ENCODE measurements around the gene CHKA. TPM values are rescaled to one million over a fixed set of nuclear protein-coding genes. Genes with fewer than 3 reads are reported as not detected.
A peak's percentile ranks its signal among the peaks of the same experiment; 100 is the strongest.

Gene CHKA
- polyA plus RNA-seq, 3 donors from 2014 or later, result 2.7 to 7.5 (median 4.9) TPM

DNA sequence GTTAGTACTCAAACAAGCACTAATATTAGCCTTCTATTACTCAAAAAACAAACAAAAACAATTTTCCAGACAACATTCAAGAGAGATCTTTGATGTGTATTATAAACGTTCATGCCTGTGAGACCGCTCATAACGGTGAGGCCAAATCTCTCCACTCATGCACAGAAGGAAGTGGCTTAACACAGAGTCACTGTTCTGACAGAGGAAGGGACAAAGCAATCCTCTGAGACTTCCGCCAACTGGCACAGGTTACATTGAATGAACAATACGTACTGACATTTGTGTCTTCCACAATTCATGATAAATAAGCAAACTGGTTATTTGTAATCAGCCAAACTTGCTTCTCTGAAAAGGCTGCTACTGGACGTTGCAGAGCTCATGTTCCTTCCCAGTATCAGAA is 30.5 kb downstream of the CHKA start:
- peak; percentile 18 to 34 (median 23) for DNase-seq
- H3K36me3 Mint-ChIP-seq, result no peaks in the 10 kb centered on the region
- H3K27me3 Mint-ChIP-seq (ENCODE audit: low read depth in 3 of 3), result peaks cover 0 to 2% (median 0%) of the 10 kb centered on the region in 3 donors
- peak overlapping the region; percentile 54 to 83 (median 69) for H3K4me3 Mint-ChIP-seq
- H3K27ac Mint-ChIP-seq, result peak overlapping the region; percentile 83 to 90 (median 88)
- no peaks in the 10 kb centered on the region for H3K9me3 Mint-ChIP-seq
- H3K4me1 Mint-ChIP-seq, result peaks cover 18 to 22% of the 10 kb centered on the region in 2 donors

- no peaks in the 10 kb centered on the region for H3K36me3 Mint-ChIP-seq
- peaks cover 0 to under 1% (median 0%) of the 10 kb centered on the region in 3 donors for H3K27me3 Mint-ChIP-seq (ENCODE audit: low read depth in 3 of 3)
- peak overlapping the region; percentile 83 to 90 (median 88) for H3K27ac Mint-ChIP-seq
- no peak for DNase-seq
- peak overlapping the region; percentile 54 to 83 (median 69) for H3K4me3 Mint-ChIP-seq
- H3K4me1 Mint-ChIP-seq, result peaks cover 18 to 22% of the 10 kb centered on the region in 2 donors
- H3K9me3 Mint-ChIP-seq, result no peaks in the 10 kb centered on the region
These were observed 30.9 kb downstream of the CHKA start for GRCh38 chr11:68090287-68090686.

- Mint-ChIP-seq H3K4me1 (peaks cover 18 to 22% of the 10 kb centered on the region in 2 donors), H3K9me3 (no peaks in the 10 kb centered on the region), H3K27ac (peak overlapping the region in 3 of 6 donors; percentile 75 to 90 (median 83)), H3K36me3 (no peaks in the 10 kb centered on the region), H3K27me3 (ENCODE audit: low read depth in 3 of 3) (no peaks in the 10 kb centered on the region), H3K4me3 (peak overlapping the region in 1 of 5 donors; percentile 0)
- no peak for DNase-seq
These were observed 31.5 kb downstream of the CHKA start for GRCh38 chr11:68089679-68090078.

DNA sequence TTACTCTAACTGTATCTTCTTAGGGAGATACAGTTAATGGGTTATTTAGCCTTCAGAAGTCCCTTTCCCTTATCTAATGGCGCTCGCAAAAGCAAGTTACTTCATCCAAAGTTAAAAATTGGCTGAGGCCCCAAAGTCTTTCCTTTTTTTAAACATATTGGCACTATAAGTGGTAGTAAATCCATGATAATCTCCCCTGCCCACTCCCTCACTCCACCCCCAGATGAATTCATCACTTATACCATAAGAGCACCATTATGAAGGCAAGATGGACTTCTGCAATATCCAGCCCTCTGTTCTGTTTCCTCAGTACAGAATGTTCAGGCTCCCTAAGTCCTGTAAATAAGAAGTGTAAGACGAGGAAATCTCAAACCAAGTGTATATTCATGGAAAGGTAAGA is 37.7 kb downstream of the CHKA start:
- Mint-ChIP-seq H3K4me3 (no peak overlapping the region), H3K4me1 (no peaks in the 10 kb centered on the region), H3K27ac (no peak overlapping the region), H3K27me3 (ENCODE audit: low read depth in 3 of 3) (peaks cover 0 to 3% (median 0%) of the 10 kb centered on the region in 3 donors), H3K36me3 (peaks cover 0 to 4% (median 0%) of the 10 kb centered on the region in 3 donors), H3K9me3 (no peaks in the 10 kb centered on the region)
- no peak for DNase-seq

- Mint-ChIP-seq H3K9me3 (no peaks in the 10 kb centered on the region), H3K4me3 (no peak overlapping the region), H3K4me1 (peaks cover 0 to 3% of the 10 kb centered on the region in 2 donors), H3K27me3 (ENCODE audit: low read depth in 3 of 3) (peaks cover 0 to 3% (median under 1%) of the 10 kb centered on the region in 3 donors), H3K36me3 (peaks cover 0 to 4% (median 0%) of the 10 kb centered on the region in 3 donors), H3K27ac (no peak overlapping the region)
- DNase-seq, result no peak
These were observed 38.7 kb downstream of the CHKA start for GRCh38 chr11:68082481-68082880.

GRCh38 chr11:68081691-68082090 is 39.5 kb downstream of the CHKA start:
- no peak for DNase-seq
- H3K27ac Mint-ChIP-seq, result no peak overlapping the region
- peaks cover 1 to 6% of the 10 kb centered on the region in 2 donors for H3K4me1 Mint-ChIP-seq
- peaks cover 0 to 4% (median 4%) of the 10 kb centered on the region in 3 donors for H3K27me3 Mint-ChIP-seq (ENCODE audit: low read depth in 3 of 3)
- no peak overlapping the region for H3K4me3 Mint-ChIP-seq
- no peaks in the 10 kb centered on the region for H3K9me3 Mint-ChIP-seq
- H3K36me3 Mint-ChIP-seq, result peaks cover 0 to 4% (median 0%) of the 10 kb centered on the region in 3 donors

DNA sequence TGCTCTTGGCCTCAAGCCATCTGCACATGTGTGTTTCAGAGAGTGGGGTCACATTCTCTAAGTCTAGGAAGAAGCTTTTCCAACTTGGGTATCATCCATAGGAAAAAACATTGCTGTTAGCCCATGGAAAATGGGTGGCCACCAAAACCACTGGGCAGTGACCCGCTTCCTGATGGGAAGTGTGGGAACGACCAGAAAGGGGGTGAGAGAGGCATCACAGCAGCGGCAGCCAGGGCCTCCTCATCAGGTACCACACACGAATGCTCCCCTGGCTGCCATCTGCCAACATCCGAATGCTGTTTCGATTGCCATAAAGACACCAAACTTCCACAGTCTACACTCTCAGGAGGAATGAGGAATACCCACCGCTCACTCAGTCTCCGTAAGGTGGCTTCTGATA is 40.3 kb downstream of the CHKA start:
- Mint-ChIP-seq H3K27ac (no peak overlapping the region), H3K4me3 (no peak overlapping the region), H3K9me3 (no peaks in the 10 kb centered on the region), H3K36me3 (peaks cover 0 to 4% (median 0%) of the 10 kb centered on the region in 3 donors), H3K27me3 (ENCODE audit: low read depth in 3 of 3) (peaks cover 0 to 4% (median 4%) of the 10 kb centered on the region in 3 donors), H3K4me1 (peaks cover 2 to 6% of the 10 kb centered on the region in 2 donors)
- DNase-seq, result no peak

DNA sequence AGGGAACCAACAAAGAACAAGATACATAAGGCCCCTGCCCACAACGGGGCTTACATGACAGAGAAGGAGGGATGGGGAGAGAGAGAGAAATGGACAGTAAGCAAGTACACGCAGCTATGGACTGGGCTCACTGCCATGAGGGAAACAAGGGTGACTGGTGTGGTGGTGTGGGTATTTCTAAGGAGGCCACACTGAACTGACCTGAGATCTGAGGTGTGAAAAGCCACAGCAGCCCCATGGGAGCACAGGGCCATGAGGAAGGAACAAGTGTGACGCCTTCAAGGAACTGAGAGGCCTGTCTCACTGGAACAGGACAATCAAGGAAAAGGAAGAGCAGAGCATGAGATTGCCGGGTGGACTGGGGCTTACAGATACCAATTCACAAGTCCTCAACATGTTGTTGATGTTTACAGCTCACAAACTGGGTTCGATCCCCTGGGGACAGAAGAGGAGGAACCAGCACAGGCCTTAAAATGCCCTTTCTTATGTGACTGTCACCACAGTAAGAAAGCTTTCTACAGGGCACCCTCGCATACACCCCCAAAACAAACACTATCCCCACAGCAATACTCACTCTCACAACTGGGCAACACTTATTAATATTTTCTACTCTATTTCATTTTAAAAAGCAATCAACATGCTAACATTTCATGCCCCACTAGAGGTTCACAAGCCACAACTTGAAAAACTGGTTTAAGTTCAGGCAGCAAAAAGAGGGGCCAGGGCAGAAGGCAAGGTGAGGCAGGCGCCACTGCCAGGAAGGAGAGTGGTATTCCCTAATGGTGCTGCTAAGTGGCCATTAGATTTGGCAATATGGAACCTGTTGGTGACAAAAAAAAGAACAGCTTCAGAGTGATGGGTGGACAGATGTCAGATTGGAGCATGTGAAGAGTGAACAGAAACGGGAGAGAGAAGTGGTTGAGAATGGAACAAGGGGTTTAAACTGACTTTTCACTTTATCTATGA is 43.3 kb downstream of the CHKA start:
- peaks cover 2 to 6% of the 10 kb centered on the region in 2 donors for H3K4me1 Mint-ChIP-seq
- peak in 1 of 3 donors; percentile 7 for DNase-seq
- peaks cover 0 to 4% (median 0%) of the 10 kb centered on the region in 3 donors for H3K36me3 Mint-ChIP-seq
- no peaks in the 10 kb centered on the region for H3K9me3 Mint-ChIP-seq
- H3K27me3 Mint-ChIP-seq (ENCODE audit: low read depth in 3 of 3), result peaks cover 0 to 6% (median 4%) of the 10 kb centered on the region in 3 donors
- no peak overlapping the region for H3K4me3 Mint-ChIP-seq
- peak overlapping the region in 1 of 6 donors; percentile 14 for H3K27ac Mint-ChIP-seq

DNA sequence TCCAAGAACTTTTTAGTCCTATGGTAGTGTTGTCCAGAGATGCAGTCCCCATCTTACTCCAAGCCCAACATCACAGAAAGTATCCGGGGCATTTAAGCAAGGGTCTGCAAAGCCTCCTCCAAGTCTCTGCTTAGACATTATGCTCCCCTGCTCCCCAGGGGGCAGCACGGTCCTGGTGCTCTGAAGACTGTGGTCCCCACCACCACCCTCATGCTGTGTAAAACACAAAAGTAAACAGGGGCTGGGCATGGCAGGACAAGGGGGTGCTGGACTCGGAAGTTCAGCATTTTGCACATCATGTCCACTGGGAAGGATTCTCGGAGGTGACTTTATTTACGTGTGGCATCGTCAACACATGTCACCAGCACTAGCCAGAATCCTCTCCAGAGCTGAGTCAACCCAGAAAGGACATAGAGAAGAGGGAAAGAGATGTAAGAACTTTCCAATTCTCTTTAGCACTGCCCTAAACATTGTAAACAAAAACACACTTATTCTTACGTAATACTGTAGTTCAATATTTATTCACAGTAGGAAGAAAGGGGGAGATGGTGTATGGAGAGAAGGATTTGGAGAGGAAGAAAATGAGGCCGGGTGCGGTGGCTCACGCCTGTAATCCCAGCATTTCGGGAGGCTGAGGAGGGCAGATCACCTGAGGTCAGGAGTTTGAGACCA is 44.7 kb downstream of the CHKA start:
- peaks cover 0 to 4% (median 4%) of the 10 kb centered on the region in 3 donors for H3K36me3 Mint-ChIP-seq
- peaks cover 2 to 6% of the 10 kb centered on the region in 2 donors for H3K4me1 Mint-ChIP-seq
- peak overlapping the region in 1 of 6 donors; percentile 12 for H3K27ac Mint-ChIP-seq
- no peaks in the 10 kb centered on the region for H3K9me3 Mint-ChIP-seq
- no peak overlapping the region for H3K4me3 Mint-ChIP-seq
- peaks cover 0 to 5% (median 4%) of the 10 kb centered on the region in 3 donors for H3K27me3 Mint-ChIP-seq (ENCODE audit: low read depth in 3 of 3)
- DNase-seq, result no peak

DNA sequence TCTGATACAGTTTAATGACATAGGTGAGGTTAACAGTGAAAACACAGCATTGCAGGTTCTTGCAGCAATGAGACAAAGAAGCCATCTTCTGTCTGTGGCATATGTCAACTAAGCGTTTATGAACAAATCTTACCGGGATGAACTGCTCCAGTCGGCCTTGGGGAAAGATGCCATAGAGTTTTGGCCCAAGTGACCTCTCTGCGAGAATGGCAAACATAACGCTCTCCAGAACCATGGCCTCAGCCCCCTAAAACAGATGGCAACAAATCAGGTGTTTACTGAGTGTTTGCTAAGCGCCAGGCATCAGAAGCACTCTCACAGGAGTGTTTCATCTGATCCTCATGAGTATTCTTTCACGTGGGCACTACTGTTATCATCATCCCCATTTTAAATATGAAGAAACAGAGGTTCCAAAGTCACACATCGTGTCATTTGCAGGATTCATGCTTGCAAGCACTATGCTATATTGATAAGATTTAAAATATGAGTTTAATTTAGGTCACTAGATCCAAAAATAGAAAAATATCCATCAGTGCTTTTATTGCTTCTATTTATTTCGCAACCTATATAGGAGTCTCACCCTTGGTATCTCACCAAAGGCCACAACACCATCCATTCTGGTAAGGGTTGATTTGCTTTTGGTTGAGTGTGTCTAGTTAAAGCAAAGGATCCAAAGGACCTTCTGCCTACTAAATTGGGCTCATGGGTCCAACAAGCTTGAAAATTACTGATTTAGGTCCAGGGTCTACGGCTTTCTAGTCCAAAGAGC is 46.4 kb downstream of the CHKA start:
- no peaks in the 10 kb centered on the region for H3K9me3 Mint-ChIP-seq
- H3K27ac Mint-ChIP-seq, result no peak overlapping the region
- H3K4me1 Mint-ChIP-seq, result peaks cover 2 to 6% of the 10 kb centered on the region in 2 donors
- peaks cover 2 to 7% (median 3%) of the 10 kb centered on the region in 3 donors for H3K36me3 Mint-ChIP-seq
- no peak overlapping the region for H3K4me3 Mint-ChIP-seq
- no peak for DNase-seq
- peaks cover 0 to 5% (median 4%) of the 10 kb centered on the region in 3 donors for H3K27me3 Mint-ChIP-seq (ENCODE audit: low read depth in 3 of 3)

GRCh38 chr11:68071281-68072048 is 49.7 kb downstream of the CHKA start:
- no peaks in the 10 kb centered on the region for H3K9me3 Mint-ChIP-seq
- no peak for DNase-seq
- no peaks in the 10 kb centered on the region for H3K4me1 Mint-ChIP-seq
- peaks cover 4 to 21% (median 10%) of the 10 kb centered on the region in 3 donors for H3K36me3 Mint-ChIP-seq
- no peak overlapping the region for H3K4me3 Mint-ChIP-seq
- H3K27me3 Mint-ChIP-seq (ENCODE audit: low read depth in 3 of 3), result peaks cover 0 to 3% (median 0%) of the 10 kb centered on the region in 3 donors
- H3K27ac Mint-ChIP-seq, result no peak overlapping the region

- Mint-ChIP-seq H3K9me3 (no peaks in the 10 kb centered on the region), H3K4me1 (no peaks in the 10 kb centered on the region), H3K27me3 (ENCODE audit: low read depth in 3 of 3) (no peaks in the 10 kb centered on the region), H3K4me3 (no peak overlapping the region), H3K36me3 (peaks cover 10 to 38% (median 20%) of the 10 kb centered on the region in 3 donors), H3K27ac (peak overlapping the region in 1 of 6 donors; percentile 22)
- DNase-seq, result no peak
These were observed 53.2 kb downstream of the CHKA start for GRCh38 chr11:68067991-68068390.

Data from immature natural killer cell (primary cell).